GM23338 (cell line): ENCODE results near the gene NGEF. TPM values are rescaled to one million over a fixed set of nuclear protein-coding genes. Genes with fewer than 3 reads are reported as not detected.

ENCODE experiments used
- ATAC-seq: fragments of 200-7000 bp; cut with Tn5 transposase; 3 replicates; pipeline ENCODE4 v1.9.1; 2020
- DNase-seq: peaks from one replicate; pipeline ENCODE4 v3.0.0-alpha.2; 2015; ENCODE audit warnings: low spot score
- H2AFZ ChIP-seq: fragments of 200-600 bp; sonication (generic); 2 replicates; pipeline ENCODE4 v1.8.0; 2016; ENCODE audit warnings: antibody characterized with exemption, mild to moderate bottlenecking, moderate library complexity
- H3F3A ChIP-seq: fragments of 200-600 bp; sonication (generic); replicated peaks from 2 replicates; pipeline ENCODE4 v1.8.0; 2017; ENCODE audit warnings: antibody characterized with exemption, mixed run types, low read depth
- H3K27ac ChIP-seq: fragments of 200-600 bp; sonication (generic); 2 replicates; pipeline ENCODE4 v1.6.1; 2016; ENCODE audit warnings: low read depth
- H3K27me3 ChIP-seq: fragments of 200-600 bp; sonication (generic); 2 replicates; pipeline ENCODE4 v1.8.0; 2016; ENCODE audit warnings: mild to moderate bottlenecking, mixed run types, moderate library complexity; ENCODE audit not compliant: insufficient read depth
- H3K36me3 ChIP-seq: fragments of 200-600 bp; sonication (generic); 2 replicates; pipeline ENCODE4 v1.8.0; 2016; ENCODE audit warnings: mild to moderate bottlenecking; ENCODE audit not compliant: insufficient read depth
- H3K4me1 ChIP-seq: fragments of 200-600 bp; sonication (generic); 2 replicates; pipeline ENCODE4 v1.8.0; 2016; ENCODE audit warnings: mild to moderate bottlenecking, moderate library complexity; ENCODE audit not compliant: insufficient read depth
- H3K4me2 ChIP-seq: fragments of 200-600 bp; sonication (generic); 2 replicates; pipeline ENCODE4 v1.7.1; 2017; ENCODE audit warnings: mixed run types
- H3K4me3 ChIP-seq: fragments of 200-600 bp; sonication (generic); 2 replicates; pipeline ENCODE4 v1.6.1; 2016; ENCODE audit warnings: mixed run types
- H3K79me2 ChIP-seq: fragments of 200-600 bp; sonication (generic); replicated peaks from 2 replicates; pipeline ENCODE4 v1.8.0; 2017; ENCODE audit warnings: mild to moderate bottlenecking; ENCODE audit not compliant: insufficient read depth
- H3K9me2 ChIP-seq: fragments of 200-600 bp; sonication (generic); 2 replicates; pipeline ENCODE4 v1.8.0; 2017; ENCODE audit not compliant: insufficient read depth
- H4K20me1 ChIP-seq: fragments of 200-600 bp; sonication (generic); replicated peaks from 2 replicates; pipeline ENCODE4 v1.8.0; 2017; ENCODE audit warnings: mild to moderate bottlenecking; ENCODE audit not compliant: insufficient read depth
- H3K27ac Mint-ChIP-seq: 2 replicates; pipeline ENCODE4 v1.8.0; 2020; ENCODE audit warnings: inconsistent platforms, mild to moderate bottlenecking, moderate library complexity, mixed read lengths
- H3K27me3 Mint-ChIP-seq: 3 replicates; pipeline ENCODE4 v1.8.0; 2022; ENCODE audit warnings: low read depth, mild to moderate bottlenecking, moderate library complexity, mixed read lengths, inconsistent platforms; ENCODE audit not compliant: insufficient read depth, poor library complexity
- H3K36me3 Mint-ChIP-seq: 3 replicates; pipeline ENCODE4 v1.8.0; 2021; ENCODE audit warnings: low read depth, mild to moderate bottlenecking, inconsistent platforms, moderate library complexity, mixed read lengths
- H3K4me1 Mint-ChIP-seq: 3 replicates; pipeline ENCODE4 v1.8.0; 2020; ENCODE audit warnings: mild to moderate bottlenecking, inconsistent platforms, mixed read lengths
- H3K4me3 Mint-ChIP-seq: 3 replicates; pipeline ENCODE4 v1.8.0; 2021; ENCODE audit warnings: moderate library complexity, mild to moderate bottlenecking, inconsistent platforms, mixed read lengths
- H3K9me3 Mint-ChIP-seq: 3 replicates; pipeline ENCODE4 v1.8.0; 2020; ENCODE audit warnings: moderate library complexity, mild to moderate bottlenecking, inconsistent platforms, mixed read lengths
- CREB1 ChIP-seq: fragments of 250-450 bp; sonication (Bioruptor Pico); IDR thresholded peaks from 2 replicates; pipeline ENCODE4 v1.5.0; 2020; ENCODE audit warnings: low read depth, mild to moderate bottlenecking, moderate library complexity
- EZH2 ChIP-seq: fragments of 200-600 bp; sonication (generic); IDR thresholded peaks from one replicate; pipeline ENCODE4 v1.8.0; 2017; ENCODE audit warnings: antibody characterized with exemption, mild to moderate bottlenecking, low read depth; ENCODE audit not compliant: unreplicated experiment
- EZH2phosphoT487 ChIP-seq: fragments of 200-600 bp; sonication (generic); IDR thresholded peaks from one replicate; pipeline ENCODE4 v1.8.1; 2018; ENCODE audit warnings: antibody characterized with exemption; ENCODE audit not compliant: unreplicated experiment
- JUNB ChIP-seq: IDR thresholded peaks from one replicate; pipeline ENCODE4 v1.6.1; 2016; ENCODE audit warnings: antibody characterized with exemption; ENCODE audit not compliant: unreplicated experiment
- NANOG ChIP-seq: IDR thresholded peaks from 2 replicates; pipeline ENCODE4 v1.6.1; 2016; ENCODE audit warnings: antibody characterized with exemption, borderline replicate concordance
- POLR2AphosphoS5 ChIP-seq: IDR thresholded peaks from 2 replicates; pipeline ENCODE4 v1.6.1; 2016; ENCODE audit warnings: antibody characterized with exemption, low read depth
- REST ChIP-seq: IDR thresholded peaks from one replicate; pipeline ENCODE4 v1.6.1; 2018; ENCODE audit warnings: antibody characterized with exemption; ENCODE audit not compliant: unreplicated experiment
- STAT1 ChIP-seq: IDR thresholded peaks from one replicate; pipeline ENCODE4 v1.6.1; 2016; ENCODE audit warnings: antibody characterized with exemption; ENCODE audit not compliant: unreplicated experiment
- ZNF114 ChIP-seq: fragments of 250-450 bp; sonication (Bioruptor Pico); IDR thresholded peaks from 2 replicates; pipeline ENCODE4 v1.5.0; 2020; ENCODE audit warnings: mild to moderate bottlenecking, moderate library complexity
- ZNF331 ChIP-seq: fragments of 250-450 bp; sonication (Bioruptor Pico); IDR thresholded peaks from 2 replicates; pipeline ENCODE4 v1.5.0; 2020; ENCODE audit warnings: low read depth, mild to moderate bottlenecking, moderate library complexity
- ZNF462 ChIP-seq: fragments of 250-450 bp; sonication (Bioruptor Pico); IDR thresholded peaks from 2 replicates; pipeline ENCODE4 v1.5.0; 2020; ENCODE audit warnings: mild to moderate bottlenecking, moderate library complexity
- polyA plus RNA-seq: library from polyadenylated mRNA; unstranded; fragments of >200 nt; fragmentation: Nextera tagmentation; extraction: Ambion mirVana; gene quantifications from 2 replicates; pipeline ENCODE4 v1.2.1, GENCODE V29; 2016
- total RNA-seq: library from RNA; depleted of rRNA; stranded (reverse); fragments of >200 nt; shearing (Covaris generic); gene quantifications from 2 replicates; pipeline ENCODE4 v1.2.3, GENCODE V29; 2014
- TF ChIP-seq, protein P1 (sequence below), 2 experiments: fragments of 200-600 bp in 1 of 2; sonication (generic) in 1 of 2; conservative IDR thresholded peaks; 2 replicates each; pipeline versions ENCODE4 v1.5.1 to v1.6.1; 2016 to 2017; ENCODE audit warnings: antibody characterized with exemption in 2 of 2, low read depth in 2 of 2, mild to moderate bottlenecking in 2 of 2, moderate library complexity in 1 of 2
- TF ChIP-seq, protein P2 (sequence below): IDR thresholded peaks from 2 replicates; pipeline ENCODE4 v1.6.1; 2016; ENCODE audit warnings: antibody characterized with exemption

The NGEF gene
- total and polyA plus RNA-seq, 2 experiments from 2014 or later, result 1.8 to 5.4 TPM

- Histone ChIP-seq H3K4me3 (no peak overlapping the region), H4K20me1 (no peaks in the 10 kb centered on the region), H3K27me3 (no peaks in the 10 kb centered on the region), H2AFZ (no peak overlapping the region), H3K9me2 (0 out of 2 replicates have a peak, but pooled peaks cover 3% of the 10 kb centered on the region), H3K36me3 (no peaks in the 10 kb centered on the region), H3F3A (no peaks in the 10 kb centered on the region), H3K4me2 (no peak overlapping the region), H3K79me2 (no peaks in the 10 kb centered on the region), H3K4me1 (peaks cover 11% of the 10 kb centered on the region), H3K27ac (no peak overlapping the region)
- DNase-seq (no peak), ATAC-seq (no peak)
- Mint-ChIP-seq H3K27ac (no peak overlapping the region), H3K27me3 (peaks cover 6% of the 10 kb centered on the region), H3K4me3 (no peak overlapping the region), H3K36me3 (no peaks in the 10 kb centered on the region), H3K4me1 (peaks cover 27% of the 10 kb centered on the region), H3K9me3 (peaks cover 8% of the 10 kb centered on the region)
- TF ChIP-seq ZNF331 (CRISPR knock-in tag), result no peak
- TF ChIP-seq ZNF462 (CRISPR knock-in tag), result no peak
- TF ChIP-seq, protein P1, sequence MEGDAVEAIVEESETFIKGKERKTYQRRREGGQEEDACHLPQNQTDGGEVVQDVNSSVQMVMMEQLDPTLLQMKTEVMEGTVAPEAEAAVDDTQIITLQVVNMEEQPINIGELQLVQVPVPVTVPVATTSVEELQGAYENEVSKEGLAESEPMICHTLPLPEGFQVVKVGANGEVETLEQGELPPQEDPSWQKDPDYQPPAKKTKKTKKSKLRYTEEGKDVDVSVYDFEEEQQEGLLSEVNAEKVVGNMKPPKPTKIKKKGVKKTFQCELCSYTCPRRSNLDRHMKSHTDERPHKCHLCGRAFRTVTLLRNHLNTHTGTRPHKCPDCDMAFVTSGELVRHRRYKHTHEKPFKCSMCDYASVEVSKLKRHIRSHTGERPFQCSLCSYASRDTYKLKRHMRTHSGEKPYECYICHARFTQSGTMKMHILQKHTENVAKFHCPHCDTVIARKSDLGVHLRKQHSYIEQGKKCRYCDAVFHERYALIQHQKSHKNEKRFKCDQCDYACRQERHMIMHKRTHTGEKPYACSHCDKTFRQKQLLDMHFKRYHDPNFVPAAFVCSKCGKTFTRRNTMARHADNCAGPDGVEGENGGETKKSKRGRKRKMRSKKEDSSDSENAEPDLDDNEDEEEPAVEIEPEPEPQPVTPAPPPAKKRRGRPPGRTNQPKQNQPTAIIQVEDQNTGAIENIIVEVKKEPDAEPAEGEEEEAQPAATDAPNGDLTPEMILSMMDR (conservative IDR thresholded peaks at IDR 0.05; ENCODE audit: low read depth in 2 of 2), result no peak
- TF ChIP-seq STAT1, result no peak
- TF ChIP-seq NANOG, result no peak
- TF ChIP-seq ZNF114 (CRISPR knock-in tag), result no peak
- no peak for TF ChIP-seq EZH2
- TF ChIP-seq CREB1 (CRISPR knock-in tag), result no peak
- no peak for TF ChIP-seq JUNB
- no peak for TF ChIP-seq REST
- TF ChIP-seq POLR2AphosphoS5, result no peak
- TF ChIP-seq, protein P2, sequence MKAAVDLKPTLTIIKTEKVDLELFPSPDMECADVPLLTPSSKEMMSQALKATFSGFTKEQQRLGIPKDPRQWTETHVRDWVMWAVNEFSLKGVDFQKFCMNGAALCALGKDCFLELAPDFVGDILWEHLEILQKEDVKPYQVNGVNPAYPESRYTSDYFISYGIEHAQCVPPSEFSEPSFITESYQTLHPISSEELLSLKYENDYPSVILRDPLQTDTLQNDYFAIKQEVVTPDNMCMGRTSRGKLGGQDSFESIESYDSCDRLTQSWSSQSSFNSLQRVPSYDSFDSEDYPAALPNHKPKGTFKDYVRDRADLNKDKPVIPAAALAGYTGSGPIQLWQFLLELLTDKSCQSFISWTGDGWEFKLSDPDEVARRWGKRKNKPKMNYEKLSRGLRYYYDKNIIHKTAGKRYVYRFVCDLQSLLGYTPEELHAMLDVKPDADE, result no peak
- TF ChIP-seq EZH2phosphoT487, result no peak
Observed at GRCh38 chr2:232986155-232986554, 26.9 kb downstream of the NGEF start.
